Central memory CD8-positive, alpha-beta T cell (primary cell): ENCODE measurements around the gene TSC22D3.

Experiments used
- ATAC-seq: fragments of 150-1000 bp; cut with Tn5 transposase; replicated peaks from 2 replicates; pipeline ENCODE4 v1.10.0; 2022; ENCODE audit warnings: mild to moderate bottlenecking, moderate FRiP score, moderate number of reproducible peaks; ENCODE audit not compliant: poor library complexity, severe bottlenecking; ENCODE audit errors: extremely low read depth
- DNase-seq, 2 donors: peaks; one replicate each; pipeline ENCODE4 v3.0.0; 2021; ENCODE audit warnings: low spot score in 2 of 2
- H3K27ac Mint-ChIP-seq: one replicate; pipeline ENCODE4 v1.8.0; 2022; ENCODE audit warnings: low read depth, mild to moderate bottlenecking, moderate library complexity, mixed read lengths
- H3K27me3 Mint-ChIP-seq: one replicate; pipeline ENCODE4 v1.8.0; 2022; ENCODE audit warnings: mixed read lengths
- H3K36me3 Mint-ChIP-seq: one replicate; pipeline ENCODE4 v1.8.0; 2022; ENCODE audit warnings: mild to moderate bottlenecking, moderate library complexity, mixed read lengths; ENCODE audit not compliant: insufficient read depth
- H3K4me1 Mint-ChIP-seq: one replicate; pipeline ENCODE4 v1.8.0; 2022; ENCODE audit warnings: mixed read lengths
- H3K4me3 Mint-ChIP-seq: one replicate; pipeline ENCODE4 v1.8.0; 2022; ENCODE audit warnings: mild to moderate bottlenecking, moderate library complexity, mixed read lengths
- H3K9me3 Mint-ChIP-seq: one replicate; pipeline ENCODE4 v1.8.0; 2022; ENCODE audit warnings: mixed read lengths

Gene TSC22D3

GRCh38 chrX:107721966-107722707 is 53.5 kb downstream of the TSC22D3 start:
- Mint-ChIP-seq H3K36me3 (peaks cover 6% of the 10 kb centered on the region), H3K4me1 (peaks cover 12% of the 10 kb centered on the region), H3K27me3 (no peaks in the 10 kb centered on the region), H3K4me3 (no peak overlapping the region), H3K27ac (no peak overlapping the region), H3K9me3 (no peaks in the 10 kb centered on the region)
- DNase-seq (no peak), ATAC-seq (no peak)

DNA sequence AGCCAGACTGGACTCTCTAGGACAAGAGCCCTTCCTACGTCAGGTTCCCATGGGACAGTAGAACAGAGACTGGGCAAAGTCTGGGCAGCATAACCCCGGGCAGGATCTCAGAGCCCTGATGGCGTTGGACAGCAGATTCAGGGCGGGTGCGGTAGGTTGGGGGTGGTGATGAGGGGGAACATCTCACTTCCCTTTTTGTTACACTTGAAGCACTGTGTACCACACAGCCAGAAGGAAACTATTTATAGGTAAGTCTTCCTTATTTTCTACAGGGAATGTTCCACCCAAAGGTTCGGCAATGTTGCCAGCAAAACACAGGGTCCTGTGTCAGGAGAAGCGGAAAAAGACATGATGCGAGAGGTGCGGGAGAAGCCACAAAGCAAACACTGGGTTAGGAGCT is 54.3 kb downstream of the TSC22D3 start:
- Mint-ChIP-seq H3K36me3 (peaks cover 15% of the 10 kb centered on the region), H3K27ac (no peak overlapping the region), H3K4me1 (peaks cover 12% of the 10 kb centered on the region), H3K4me3 (no peak overlapping the region), H3K27me3 (no peaks in the 10 kb centered on the region), H3K9me3 (no peaks in the 10 kb centered on the region)
- ATAC-seq (no peak), DNase-seq (no peak)

DNA sequence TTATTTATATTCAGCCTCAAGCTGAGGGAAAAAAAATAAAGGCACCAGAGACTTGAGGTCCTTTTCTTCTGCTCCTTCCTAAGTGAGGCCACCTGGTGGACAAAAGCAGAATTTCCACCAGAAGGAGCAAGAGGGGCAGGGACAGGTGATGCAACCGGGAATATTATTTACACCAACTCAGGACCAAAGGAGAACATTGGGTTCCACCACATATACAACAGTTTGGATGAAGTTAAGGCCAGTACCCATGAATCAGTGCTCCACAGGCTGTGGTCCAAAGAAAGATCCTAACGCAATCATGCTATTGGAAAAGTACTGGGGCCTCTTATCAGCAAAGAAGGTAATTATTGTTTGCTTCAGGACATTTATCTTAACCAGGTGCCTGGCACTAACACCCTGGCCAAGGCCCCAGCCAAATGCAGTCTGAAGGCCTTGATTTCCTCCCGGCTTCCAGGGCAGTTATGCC is 57.4 kb downstream of the TSC22D3 start:
- Mint-ChIP-seq H3K27me3 (no peaks in the 10 kb centered on the region), H3K36me3 (peaks cover 46% of the 10 kb centered on the region), H3K4me1 (peaks cover 31% of the 10 kb centered on the region), H3K27ac (peak overlapping the region; percentile 99), H3K9me3 (no peaks in the 10 kb centered on the region), H3K4me3 (peak overlapping the region; percentile 85)
- ATAC-seq (no peak), DNase-seq (peak; percentile 37 to 51)

GRCh38 chrX:107716816-107717700 is 58.5 kb downstream of the TSC22D3 start:
- peak; percentile 64 for ATAC-seq
- H3K4me1 Mint-ChIP-seq = peaks cover 42% of the 10 kb centered on the region
- no peaks in the 10 kb centered on the region for H3K9me3 Mint-ChIP-seq

DNA sequence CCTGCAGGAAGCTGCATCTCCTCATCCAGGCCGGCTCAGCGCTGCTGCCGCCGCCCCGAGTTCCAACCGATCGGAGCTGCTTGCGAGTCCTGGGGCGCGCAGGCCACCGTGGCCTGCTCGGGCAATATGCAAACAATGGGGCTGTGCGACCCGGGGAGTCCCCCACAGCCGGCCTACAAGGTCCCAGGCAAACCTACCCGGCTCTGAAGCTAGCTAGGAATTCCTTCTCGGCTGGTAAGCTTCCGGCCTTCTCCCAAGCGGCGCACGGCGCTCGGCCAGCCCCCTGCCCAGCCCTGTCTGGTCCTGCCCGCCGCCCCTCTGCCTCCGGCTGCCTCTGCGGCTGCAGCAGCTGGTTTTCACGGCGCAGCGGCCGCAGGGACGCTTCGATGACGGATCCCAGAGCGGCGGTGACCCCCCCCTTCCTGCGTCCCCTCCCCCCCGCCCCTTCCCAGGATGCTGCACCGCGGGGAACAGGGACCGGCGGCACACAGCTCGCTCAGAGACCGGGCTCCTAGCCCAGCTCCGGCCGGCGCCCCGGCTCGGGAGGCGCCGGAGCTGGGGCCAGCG is 59.4 kb downstream of the TSC22D3 start:
- no peak for ATAC-seq
- Mint-ChIP-seq H3K36me3 (peaks cover 63% of the 10 kb centered on the region), H3K4me1 (peaks cover 51% of the 10 kb centered on the region), H3K9me3 (no peaks in the 10 kb centered on the region), H3K27ac (peak overlapping the region; percentile 99), H3K27me3 (no peaks in the 10 kb centered on the region), H3K4me3 (peak overlapping the region; percentile 85)
- DNase-seq = peak; percentile 14 to 20

More at GRCh38 chrX:107716816-107717700, 58.5 kb downstream of the TSC22D3 start:
- DNase-seq = peak; percentile 81 to 92
- H3K36me3 Mint-ChIP-seq = peaks cover 57% of the 10 kb centered on the region
- H3K4me3 Mint-ChIP-seq = peak overlapping the region; percentile 85
- H3K27ac Mint-ChIP-seq = peak overlapping the region; percentile 99
- no peaks in the 10 kb centered on the region for H3K27me3 Mint-ChIP-seq

DNA sequence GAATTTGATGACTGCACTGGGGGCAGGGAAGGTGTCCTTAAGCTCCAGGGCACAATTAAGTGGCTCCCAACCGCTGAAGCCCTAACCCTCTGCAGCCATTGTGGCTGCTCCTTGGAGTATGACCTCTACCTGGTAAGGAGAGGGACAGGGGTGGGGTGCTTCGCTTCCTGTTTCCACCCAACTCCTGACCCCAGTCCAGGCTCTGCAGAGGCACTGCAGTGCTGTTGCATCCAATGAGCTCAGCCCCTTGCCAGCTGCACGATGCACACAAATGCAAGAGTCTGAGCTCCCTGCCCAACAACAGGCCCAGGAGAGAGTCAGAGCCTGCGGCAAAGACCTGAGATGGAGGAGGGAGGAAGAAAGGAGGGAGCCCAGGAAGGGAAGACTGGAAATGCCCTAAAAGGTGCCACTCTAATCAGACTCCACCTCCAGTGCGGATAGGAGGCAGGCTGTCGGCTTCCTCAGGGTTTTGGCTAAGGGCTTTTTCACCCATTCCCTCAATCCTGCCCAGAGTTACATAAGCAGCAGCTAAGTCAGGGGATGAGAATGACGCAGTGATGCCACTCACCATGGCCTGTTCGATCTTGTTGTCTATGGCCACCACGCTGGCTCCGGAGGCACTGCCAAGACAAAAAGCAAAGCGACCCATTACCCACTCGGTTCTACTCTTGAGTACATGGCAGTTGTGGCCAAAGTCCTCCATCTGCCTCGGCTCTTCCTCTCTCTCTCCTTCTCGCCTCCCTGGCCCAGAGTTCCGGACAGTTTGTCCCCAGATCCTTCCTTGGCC is 60.1 kb downstream of the TSC22D3 start:
- Mint-ChIP-seq H3K27ac (peak overlapping the region; percentile 99), H3K36me3 (peaks cover 67% of the 10 kb centered on the region), H3K4me1 (peaks cover 58% of the 10 kb centered on the region), H3K27me3 (no peaks in the 10 kb centered on the region), H3K4me3 (peak overlapping the region; percentile 85), H3K9me3 (no peaks in the 10 kb centered on the region)
- peak; percentile 15 to 18 for DNase-seq
- ATAC-seq = no peak

DNA sequence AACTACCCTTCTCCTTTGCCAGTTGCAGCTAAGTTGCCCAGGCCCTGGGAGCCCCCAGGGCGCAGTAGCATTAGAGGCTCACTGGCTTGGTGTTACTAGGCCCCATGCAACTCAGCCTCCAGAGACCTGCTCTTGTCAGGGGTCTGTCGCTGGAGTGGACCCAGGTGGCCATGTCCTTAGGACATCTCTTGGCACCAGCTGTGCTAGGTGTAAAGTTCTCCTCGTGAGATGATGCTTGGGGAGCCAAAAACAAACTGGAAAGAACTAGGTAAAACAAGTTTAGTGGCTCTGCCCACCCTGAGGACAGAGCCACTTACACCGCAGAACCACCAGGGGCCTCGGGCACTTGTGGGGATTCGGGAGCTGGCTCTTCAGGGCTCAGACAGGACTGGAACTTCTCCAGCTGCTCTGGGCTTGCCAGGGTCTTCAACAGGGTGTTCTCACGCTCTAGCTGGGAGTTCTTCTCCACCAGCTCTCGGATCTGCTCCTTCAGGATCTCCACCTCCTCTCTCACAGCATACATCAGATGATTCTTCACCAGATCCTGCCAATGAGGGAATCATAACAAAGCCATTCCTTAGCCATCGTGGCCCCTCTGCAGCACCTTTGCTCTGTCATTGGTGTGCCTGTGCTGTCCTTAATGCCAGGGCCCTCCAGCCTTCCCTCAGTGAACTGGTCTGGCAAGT is 61.2 kb downstream of the TSC22D3 start:
- Mint-ChIP-seq H3K36me3 (peaks cover 68% of the 10 kb centered on the region), H3K4me3 (peak overlapping the region; percentile 85), H3K4me1 (peaks cover 60% of the 10 kb centered on the region), H3K27me3 (no peaks in the 10 kb centered on the region), H3K9me3 (no peaks in the 10 kb centered on the region), H3K27ac (peak overlapping the region; percentile 99)
- DNase-seq = peak; percentile 13 to 35
- no peak for ATAC-seq

DNA sequence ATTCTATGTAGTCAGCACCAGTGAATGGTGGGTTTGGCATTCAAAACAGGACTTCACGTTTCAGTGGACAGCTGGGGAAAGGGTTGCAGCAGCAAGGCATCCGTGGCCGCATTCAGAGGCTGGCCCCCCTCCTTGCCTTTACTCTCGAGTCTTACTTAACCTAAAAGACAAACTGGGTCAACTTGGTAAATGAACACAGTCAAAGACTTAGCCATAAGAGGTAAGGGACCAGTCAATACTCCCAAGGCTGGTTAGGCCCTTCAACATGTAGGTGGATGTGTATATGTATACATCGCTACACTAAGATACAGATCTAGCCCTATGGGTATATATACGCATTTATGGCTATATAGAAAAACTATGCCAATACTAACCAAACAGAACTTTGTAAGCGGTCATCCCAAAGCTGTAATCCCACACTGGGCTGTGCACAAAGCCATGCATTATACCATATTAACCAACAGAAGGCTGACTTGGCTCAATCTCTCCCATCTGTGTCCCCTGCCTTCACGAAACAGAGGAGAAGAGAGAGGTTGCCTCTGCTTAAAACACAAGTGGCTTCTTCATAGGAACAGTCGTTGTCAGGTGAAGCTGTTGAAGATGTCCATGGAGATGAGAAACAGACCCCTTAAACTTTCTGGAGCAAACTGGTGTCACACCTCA is 61.9 kb downstream of the TSC22D3 start:
- Mint-ChIP-seq H3K4me3 (peak overlapping the region; percentile 85), H3K27me3 (no peaks in the 10 kb centered on the region), H3K4me1 (peaks cover 67% of the 10 kb centered on the region), H3K9me3 (no peaks in the 10 kb centered on the region), H3K36me3 (peaks cover 70% of the 10 kb centered on the region), H3K27ac (peak overlapping the region; percentile 99)
- peak; percentile 16 to 45 for DNase-seq
- peak; percentile 7 for ATAC-seq

DNA sequence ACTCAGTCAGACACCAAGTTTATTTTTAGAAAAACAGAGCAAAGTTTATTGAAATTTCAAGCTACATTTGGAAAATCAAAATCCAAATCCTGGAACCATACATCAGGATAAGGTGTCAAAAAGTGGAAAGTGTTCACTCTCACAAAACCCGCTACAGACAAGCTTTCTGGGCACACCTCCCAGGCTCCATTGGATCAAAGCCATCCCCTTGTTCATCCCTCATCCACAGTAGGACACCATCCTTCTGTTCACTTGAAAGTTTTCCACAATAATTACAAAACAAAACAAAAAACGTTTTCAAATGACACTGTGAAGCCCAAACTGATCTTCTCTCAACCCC is 62.4 kb downstream of the TSC22D3 start:
- peak in 1 of 2 donors; percentile 14 for DNase-seq
- ATAC-seq = no peak
- Mint-ChIP-seq H3K27ac (peak overlapping the region; percentile 99), H3K4me1 (peaks cover 68% of the 10 kb centered on the region), H3K9me3 (no peaks in the 10 kb centered on the region), H3K36me3 (peaks cover 70% of the 10 kb centered on the region), H3K4me3 (peak overlapping the region; percentile 85), H3K27me3 (no peaks in the 10 kb centered on the region)

DNA sequence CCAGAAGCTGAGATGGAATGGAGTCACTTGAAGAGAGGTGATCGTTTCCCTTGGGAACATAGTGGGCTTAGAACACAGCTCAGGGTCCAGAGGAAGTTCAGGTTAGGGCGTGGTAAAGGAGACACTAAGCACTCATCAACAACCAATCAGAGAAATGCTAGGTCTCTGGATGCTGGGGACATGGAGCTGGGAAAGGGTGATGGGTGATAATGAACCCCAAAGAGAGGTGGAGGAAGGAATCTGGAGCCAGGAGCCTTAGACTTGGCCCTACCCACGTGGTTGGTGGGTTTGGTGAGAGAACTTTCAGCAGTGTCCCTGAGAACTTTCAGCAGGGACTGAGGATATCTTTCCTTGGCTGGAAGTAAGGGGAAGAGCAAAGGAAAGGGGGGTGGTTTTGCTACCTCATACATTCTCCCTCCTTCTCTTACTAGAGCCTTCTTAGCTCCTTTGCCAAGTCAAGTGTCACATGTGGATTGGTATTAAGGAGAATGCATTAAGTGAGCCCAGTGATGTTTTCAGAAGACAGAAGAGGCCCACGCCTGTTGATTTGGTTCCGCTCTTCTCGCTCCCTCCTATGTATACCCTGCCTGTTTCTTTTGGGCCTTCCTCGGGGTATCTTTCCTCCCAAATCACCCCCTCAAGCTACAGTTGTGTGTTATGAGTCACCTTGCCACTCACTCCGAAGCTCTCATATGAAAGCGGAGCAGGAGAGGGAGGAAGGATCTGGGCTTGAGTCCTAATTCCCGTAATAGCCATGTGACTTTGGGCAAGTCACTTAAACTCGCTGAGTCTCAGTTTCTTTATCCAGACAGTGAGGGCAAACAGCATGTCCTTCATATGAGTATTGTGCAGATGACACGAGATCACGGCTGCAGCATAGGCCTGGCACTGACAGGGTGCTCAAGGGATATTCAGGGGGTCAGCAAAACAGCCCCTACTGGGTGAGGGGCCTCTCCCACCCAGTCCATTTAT is 63.1 kb downstream of the TSC22D3 start:
- H3K36me3 Mint-ChIP-seq = peaks cover 66% of the 10 kb centered on the region
- H3K4me3 Mint-ChIP-seq = peak overlapping the region; percentile 85
- H3K27me3 Mint-ChIP-seq = no peaks in the 10 kb centered on the region
- DNase-seq (peak; percentile 40 to 57), ATAC-seq (peak; percentile 16)
- no peaks in the 10 kb centered on the region for H3K9me3 Mint-ChIP-seq
- H3K4me1 Mint-ChIP-seq = peaks cover 61% of the 10 kb centered on the region
- H3K27ac Mint-ChIP-seq = peak overlapping the region; percentile 99
